Measurements from ENCODE around the gene CUEDC1. TPM values are rescaled to one million over a fixed set of nuclear protein-coding genes. Genes with fewer than 3 reads are reported as not detected.

The CUEDC1 gene
- total and polyA plus RNA-seq, 2 of the 13 experiments (the other 11 are each of a cell fraction or from before 2014, with no cell fraction given) = 7.4 to 12.9 TPM

- TF ChIP-seq ZNF564 (CRISPR knock-in tag; IDR thresholded peaks at IDR 0.05) (no peak; the same call in 1 of the 2 replicates), ZBTB33 (CRISPR knock-in tag; IDR thresholded peaks at IDR 0.05) (0 out of 2 replicates have a peak, but pooled peaks have one; percentile 16), IKZF5 (CRISPR knock-in tag; IDR thresholded peaks at IDR 0.05) (peak; percentile 83), ELF1 (CRISPR knock-in tag; IDR thresholded peaks at IDR 0.05) (peak; percentile 52; the same call in 1 of the 2 replicates), ARID2 (CRISPR knock-in tag; IDR thresholded peaks at IDR 0.05; ENCODE audit: borderline replicate concordance) (0 out of 2 replicates have a peak, but pooled peaks have one; percentile 33), PCBP1 (IDR thresholded peaks at IDR 0.05; ENCODE audit: borderline replicate concordance, low read depth, low read length) (no peak), DRAP1 (CRISPR knock-in tag; IDR thresholded peaks at IDR 0.05) (peak; percentile 76), HNF1B (CRISPR knock-in tag; IDR thresholded peaks at IDR 0.05) (peak; percentile 65), RCOR2 (CRISPR knock-in tag; IDR thresholded peaks at IDR 0.05) (no peak), ZNF605 (CRISPR knock-in tag; IDR thresholded peaks at IDR 0.05) (peak; percentile 71; the same call in 1 of the 2 replicates), SALL2 (CRISPR knock-in tag; IDR thresholded peaks at IDR 0.05) (peak; percentile 89; the same call in 1 of the 2 replicates), GABPB1 (CRISPR knock-in tag; IDR thresholded peaks at IDR 0.05) (peak; percentile 48; the same call in 1 of the 2 replicates), ZNF619 (CRISPR knock-in tag; IDR thresholded peaks at IDR 0.05) (peak; percentile 37; the same call in 1 of the 2 replicates), SP1 (IDR thresholded peaks at IDR 0.05) (no peak), SP1 (CRISPR knock-in tag; IDR thresholded peaks at IDR 0.05) (no peak), ZNF740 (CRISPR knock-in tag; IDR thresholded peaks at IDR 0.05) (no peak), CAMTA2 (CRISPR knock-in tag; IDR thresholded peaks at IDR 0.05; ENCODE audit: borderline replicate concordance) (no peak), REST (IDR thresholded peaks at IDR 0.05; ENCODE audit: borderline replicate concordance in 1 of 2, low read depth in 1 of 2, low read length in 2 of 2) (no peak), PRMT3 (CRISPR knock-in tag; IDR thresholded peaks at IDR 0.05; ENCODE audit: borderline replicate concordance, low read depth) (no peak; the same call in 1 of the 2 replicates), SMYD3 (CRISPR knock-in tag; IDR thresholded peaks at IDR 0.05) (no peak)
These were observed 99.7 kb downstream of the CUEDC1 start (continued) for GRCh38 chr17:57855391-57856035.

Measured in HepG2 (cell line).